Fibroblast of the aortic adventitia (primary cell): Measurements from ENCODE around the gene COA8. TPM values are rescaled to one million over a fixed set of nuclear protein-coding genes. Genes with fewer than 3 reads are reported as not detected.

Experiments
- DNase-seq: peaks from one replicate; pipeline ENCODE4 v3.0.0-alpha.2; 2010; ENCODE audit warnings: low read depth
- H3K4me3 ChIP-seq: 2 replicates; pipeline ENCODE4 v1.5.1; 2011; ENCODE audit warnings: low read depth, mild to moderate bottlenecking, control low read depth, low read length, moderate library complexity
- total RNA-seq: library from RNA; depleted of rRNA; stranded (reverse); fragments of >200 nt; gene quantifications from 2 replicates; pipeline ENCODE4 v1.2.3, GENCODE V29; 2012; ENCODE audit warnings: low replicate concordance
- TF ChIP-seq, protein P1 (sequence below): IDR thresholded peaks from 2 replicates; pipeline ENCODE4 v1.5.1; 2011; ENCODE audit warnings: mild to moderate bottlenecking, low read length, control low read depth, inconsistent platforms; ENCODE audit not compliant: insufficient read depth

The COA8 gene
- total RNA-seq, 1 donor = 23.6 TPM

DNA sequence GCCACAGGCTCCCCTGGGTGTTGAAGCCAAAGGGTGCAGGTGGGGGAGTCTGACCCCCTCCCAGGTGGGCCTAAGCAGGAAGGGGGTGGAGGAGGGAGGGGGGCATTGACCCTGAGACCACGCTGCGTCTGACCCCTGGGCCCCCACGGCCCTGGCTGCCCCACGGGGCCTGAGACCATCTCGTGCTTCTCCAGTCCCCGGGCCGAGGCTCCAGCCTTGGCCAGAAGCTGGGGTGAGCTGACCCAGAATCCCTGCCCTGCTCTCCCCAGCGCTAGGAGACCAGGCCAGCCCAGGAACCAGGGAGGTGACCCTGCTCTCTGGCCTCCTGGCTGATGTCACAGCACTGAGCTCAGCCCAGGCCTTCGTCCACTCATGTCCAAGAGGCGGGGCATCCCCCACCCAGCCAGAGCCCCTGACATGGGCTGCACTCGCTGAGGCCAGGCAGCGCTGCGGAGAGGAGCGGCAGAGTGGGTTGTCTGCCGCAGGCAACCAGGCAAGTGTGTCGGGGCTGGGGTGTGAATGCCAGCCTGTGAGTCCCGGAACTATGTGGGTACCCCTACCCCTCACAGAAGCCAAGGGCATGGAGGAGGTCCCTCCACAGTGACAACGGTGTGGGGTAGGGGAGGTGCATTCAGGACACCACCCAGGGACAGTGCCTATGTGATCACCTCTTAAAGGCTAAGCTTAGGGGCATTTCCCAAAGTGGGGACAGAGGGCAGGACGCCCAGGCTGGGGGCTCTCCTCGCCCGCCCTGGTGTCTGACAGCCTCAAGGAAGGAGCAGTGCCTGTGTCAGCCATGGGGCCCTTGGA, 27.5 kb upstream of the COA8 start:
- DNase-seq = no peak
- no peak overlapping the region for H3K4me3 ChIP-seq
- TF ChIP-seq, protein P1, sequence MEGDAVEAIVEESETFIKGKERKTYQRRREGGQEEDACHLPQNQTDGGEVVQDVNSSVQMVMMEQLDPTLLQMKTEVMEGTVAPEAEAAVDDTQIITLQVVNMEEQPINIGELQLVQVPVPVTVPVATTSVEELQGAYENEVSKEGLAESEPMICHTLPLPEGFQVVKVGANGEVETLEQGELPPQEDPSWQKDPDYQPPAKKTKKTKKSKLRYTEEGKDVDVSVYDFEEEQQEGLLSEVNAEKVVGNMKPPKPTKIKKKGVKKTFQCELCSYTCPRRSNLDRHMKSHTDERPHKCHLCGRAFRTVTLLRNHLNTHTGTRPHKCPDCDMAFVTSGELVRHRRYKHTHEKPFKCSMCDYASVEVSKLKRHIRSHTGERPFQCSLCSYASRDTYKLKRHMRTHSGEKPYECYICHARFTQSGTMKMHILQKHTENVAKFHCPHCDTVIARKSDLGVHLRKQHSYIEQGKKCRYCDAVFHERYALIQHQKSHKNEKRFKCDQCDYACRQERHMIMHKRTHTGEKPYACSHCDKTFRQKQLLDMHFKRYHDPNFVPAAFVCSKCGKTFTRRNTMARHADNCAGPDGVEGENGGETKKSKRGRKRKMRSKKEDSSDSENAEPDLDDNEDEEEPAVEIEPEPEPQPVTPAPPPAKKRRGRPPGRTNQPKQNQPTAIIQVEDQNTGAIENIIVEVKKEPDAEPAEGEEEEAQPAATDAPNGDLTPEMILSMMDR = no peak

DNA sequence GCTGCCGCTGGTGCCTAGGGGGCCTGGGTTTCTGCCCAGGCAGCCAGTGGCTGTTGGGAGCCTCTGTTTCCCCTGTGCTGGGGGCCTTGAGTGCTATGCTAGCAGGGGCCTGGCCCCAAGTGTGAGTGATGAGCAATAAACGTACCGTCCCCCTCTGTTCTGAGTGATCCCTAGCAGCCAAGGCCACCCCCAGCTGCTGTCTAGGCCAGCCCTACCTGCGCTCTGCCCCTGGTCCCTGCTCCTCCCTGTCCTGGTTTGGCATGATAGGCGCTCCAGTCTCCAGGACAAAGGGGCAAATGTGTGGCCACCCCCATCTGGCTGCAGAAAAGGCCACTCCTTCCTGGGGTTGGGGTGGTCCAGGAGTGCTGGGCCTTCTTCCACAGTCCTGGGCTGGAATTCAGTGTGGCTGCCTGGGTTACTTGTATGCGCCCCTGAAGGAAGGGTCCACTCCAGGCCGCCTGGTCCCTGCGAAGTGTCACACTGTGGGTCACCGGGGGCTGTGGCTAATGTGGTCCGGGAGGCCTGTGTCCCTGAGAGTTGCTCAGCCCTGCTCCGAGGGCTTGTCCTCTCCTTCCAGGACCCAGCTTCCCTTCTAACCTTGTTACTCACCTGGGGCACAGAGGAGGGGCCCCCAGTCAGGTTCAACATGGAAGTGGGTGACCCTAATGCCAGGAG, 26.7 kb upstream of the COA8 start:
- no peak overlapping the region for H3K4me3 ChIP-seq
- no peak for DNase-seq
- TF ChIP-seq, protein P1 = no peak

DNA sequence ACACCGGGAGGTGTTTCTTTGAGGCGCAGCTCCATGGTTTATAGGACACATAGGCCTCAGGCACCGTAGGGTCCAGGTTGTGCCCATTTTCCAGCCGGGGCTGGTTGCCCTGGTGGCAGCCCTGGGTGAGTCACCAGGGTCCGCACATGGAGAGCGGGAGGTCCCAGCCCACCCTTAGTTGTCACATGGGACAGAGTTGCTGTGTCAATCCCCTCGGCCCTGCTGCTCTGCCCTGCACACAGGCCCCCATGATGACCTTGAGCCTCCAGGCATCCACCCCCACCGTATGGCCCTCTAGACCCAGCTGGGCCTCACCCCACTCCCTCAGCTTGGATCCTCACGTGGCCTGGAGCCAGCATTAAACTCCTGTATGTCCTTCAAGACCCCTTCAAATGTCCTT, 26.1 kb upstream of the COA8 start:
- no peak for DNase-seq
- TF ChIP-seq, protein P1 = no peak
- no peak overlapping the region for H3K4me3 ChIP-seq

DNA sequence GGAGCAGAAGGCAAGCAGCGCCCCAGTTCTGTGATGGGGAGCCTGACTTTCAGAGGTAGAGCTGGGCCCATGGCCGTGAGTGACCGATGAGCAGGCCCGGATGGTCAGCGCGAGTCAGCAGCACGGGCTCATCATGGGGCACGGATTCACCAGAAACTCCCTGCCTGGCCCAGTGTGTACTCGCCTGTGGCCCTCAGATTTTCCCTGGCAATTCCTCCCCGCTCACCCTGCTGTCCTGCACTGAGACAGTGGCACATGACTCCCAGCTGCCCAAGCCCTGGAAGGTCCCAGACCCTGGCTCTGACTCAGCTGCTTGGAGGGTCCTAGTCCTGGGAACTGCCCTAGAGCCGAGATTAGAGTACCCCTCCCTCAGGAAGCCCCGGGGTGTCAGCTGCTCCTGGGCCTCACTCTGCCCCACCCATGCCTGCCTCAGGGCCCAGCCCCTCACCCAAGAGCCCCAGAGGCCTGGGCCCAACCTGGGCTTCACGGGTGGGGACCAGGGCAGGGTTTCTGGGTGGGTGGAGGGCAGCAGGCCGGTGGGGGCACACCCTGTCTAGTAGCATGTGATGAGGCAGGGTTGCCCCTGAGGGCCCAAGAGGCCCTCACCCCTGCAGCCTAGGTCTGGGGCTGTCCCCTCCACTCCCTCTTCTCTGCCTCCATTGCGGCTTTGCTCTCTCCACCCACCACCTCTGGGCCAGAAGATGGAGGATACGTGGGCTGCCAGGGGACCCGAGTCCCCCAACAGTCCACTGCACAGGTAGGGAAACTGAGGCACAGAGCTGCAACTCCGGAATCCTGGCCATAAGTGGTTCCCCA, 25.4 kb upstream of the COA8 start:
- TF ChIP-seq, protein P1 = no peak
- DNase-seq = no peak

DNA sequence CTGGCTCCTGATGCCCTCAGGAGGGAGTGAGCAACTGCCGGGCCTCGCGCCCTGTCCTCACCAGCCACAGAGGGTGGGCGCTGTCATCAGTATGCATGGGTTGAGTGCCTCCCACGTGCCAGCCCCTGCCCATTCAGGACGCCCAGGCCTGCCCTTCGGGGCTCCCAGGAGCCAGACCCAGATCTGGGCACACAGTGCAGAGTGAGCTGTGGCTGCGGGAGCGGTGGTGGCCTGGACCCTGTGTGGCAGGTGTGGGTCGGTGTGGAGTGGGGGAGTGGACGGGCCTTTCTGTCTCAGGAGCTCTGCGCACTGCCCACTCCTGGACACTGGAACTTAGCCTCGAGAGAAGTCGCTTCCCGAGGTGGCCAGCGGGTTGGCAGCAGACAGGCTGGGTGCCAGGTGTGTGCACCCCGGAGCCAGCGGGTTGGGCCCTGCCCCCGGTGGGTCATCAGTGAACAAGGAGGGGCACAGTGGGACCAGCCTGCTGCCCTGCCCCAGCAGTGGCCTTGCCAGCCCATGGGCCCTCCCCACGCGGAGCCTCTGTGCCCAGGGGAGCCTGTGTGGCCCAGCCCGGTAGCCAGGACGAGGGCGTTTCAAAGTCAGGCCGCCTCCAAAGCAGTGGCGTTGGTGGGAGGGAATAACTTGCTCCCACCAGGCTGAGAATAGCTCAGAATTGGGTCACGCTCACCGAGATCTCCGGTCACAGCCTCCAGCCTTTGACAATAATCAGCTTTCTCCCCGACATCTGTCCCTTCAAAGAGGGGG, 24.3 kb upstream of the COA8 start:
- no peak overlapping the region for H3K4me3 ChIP-seq
- no peak for DNase-seq
- TF ChIP-seq, protein P1 = no peak

More for the DNA sequence above, 25.4 kb upstream of the COA8 start:
- H3K4me3 ChIP-seq = no peak overlapping the region
